ENCODE measurements around the gene SAFB.
"Not testable (repeated sequence)": the region's sequence is repeated elsewhere in the genome, so short reads cannot be mapped to it uniquely, and the experiment has no call there.

The SAFB gene

DNA sequence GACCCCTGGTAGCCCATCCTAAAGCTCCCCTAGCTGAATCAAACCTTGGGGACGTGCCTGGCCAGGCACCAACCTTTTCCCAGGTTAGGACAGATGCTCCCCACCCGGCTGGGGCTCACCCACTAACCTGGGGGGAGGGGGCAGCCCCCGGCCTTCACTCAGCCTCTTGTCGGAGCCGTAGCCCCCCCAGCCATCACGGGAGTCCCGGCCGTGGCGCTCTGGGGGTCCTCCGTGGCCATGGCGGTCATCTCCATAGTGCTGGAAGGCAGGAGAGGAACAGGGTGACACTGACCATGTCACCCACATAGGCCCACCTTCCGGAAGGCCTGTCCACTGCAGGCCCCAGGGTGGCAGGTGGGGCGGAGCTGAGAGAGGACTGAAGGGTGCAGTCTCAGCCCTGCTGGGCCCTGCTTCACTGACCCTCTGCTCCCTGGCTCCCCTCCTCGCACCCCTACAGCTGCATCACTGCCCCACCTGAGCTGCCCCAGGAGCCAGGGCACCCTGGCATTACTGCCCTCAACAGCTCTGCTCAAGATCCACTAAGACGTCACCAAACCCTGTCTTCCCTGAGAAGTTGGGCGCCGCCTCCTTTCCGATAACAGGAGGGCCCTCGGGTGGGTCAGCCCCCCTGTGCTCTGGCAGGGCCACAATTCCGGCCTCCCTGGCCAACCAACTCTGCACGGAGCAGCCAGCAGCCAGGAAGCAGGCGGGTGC, 32.6 kb upstream of the SAFB start:
- TF ChIP-seq ZNF274 (IDR thresholded peaks at IDR 0.05; ENCODE audit: low read depth, low read length): no peak
- H3K4me3 ChIP-seq (ENCODE audit: low read length): no peak overlapping the region

DNA sequence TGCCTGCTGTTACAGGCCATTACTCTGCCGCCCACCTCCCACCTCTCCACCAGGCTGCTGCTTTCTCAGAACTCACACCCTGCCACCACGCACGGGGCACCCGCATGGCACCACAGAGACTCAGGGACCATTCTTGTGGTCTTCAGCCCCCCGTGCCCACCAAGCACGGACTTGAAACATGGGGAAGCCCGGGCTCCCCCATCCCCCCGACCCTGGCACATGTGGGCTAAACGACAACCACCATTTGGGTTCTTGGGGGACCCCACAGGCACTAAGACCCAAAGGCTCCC, 32.1 kb upstream of the SAFB start:
- H3K4me3 ChIP-seq (ENCODE audit: low read length): no peak overlapping the region

DNA sequence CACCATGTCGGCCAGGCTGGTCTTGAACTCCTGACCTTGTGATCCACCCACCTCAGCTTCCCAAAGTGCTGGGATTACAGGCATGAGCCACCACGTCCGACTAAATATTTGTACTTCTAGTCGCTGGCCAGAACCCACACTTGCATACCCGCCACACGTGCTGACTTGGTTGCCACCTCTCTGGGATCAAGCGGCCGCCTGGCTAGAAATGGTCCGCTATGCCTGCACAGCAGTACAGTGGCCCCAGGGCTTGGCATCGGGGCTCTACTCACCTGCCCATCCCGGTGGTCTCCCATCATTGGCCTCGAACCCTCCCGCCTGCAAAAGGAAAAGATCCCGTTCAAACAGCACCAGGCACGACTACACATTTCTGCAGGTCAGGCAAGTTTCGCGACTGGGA, 31.4 kb upstream of the SAFB start:
- H3K4me3 ChIP-seq (ENCODE audit: low read length): no peak overlapping the region
- no peak for TF ChIP-seq ZNF274 (IDR thresholded peaks at IDR 0.05; ENCODE audit: low read depth, low read length)

More for the DNA sequence above, 32.1 kb upstream of the SAFB start:
- TF ChIP-seq ZNF274 (IDR thresholded peaks at IDR 0.05; ENCODE audit: low read depth, low read length): no peak

DNA sequence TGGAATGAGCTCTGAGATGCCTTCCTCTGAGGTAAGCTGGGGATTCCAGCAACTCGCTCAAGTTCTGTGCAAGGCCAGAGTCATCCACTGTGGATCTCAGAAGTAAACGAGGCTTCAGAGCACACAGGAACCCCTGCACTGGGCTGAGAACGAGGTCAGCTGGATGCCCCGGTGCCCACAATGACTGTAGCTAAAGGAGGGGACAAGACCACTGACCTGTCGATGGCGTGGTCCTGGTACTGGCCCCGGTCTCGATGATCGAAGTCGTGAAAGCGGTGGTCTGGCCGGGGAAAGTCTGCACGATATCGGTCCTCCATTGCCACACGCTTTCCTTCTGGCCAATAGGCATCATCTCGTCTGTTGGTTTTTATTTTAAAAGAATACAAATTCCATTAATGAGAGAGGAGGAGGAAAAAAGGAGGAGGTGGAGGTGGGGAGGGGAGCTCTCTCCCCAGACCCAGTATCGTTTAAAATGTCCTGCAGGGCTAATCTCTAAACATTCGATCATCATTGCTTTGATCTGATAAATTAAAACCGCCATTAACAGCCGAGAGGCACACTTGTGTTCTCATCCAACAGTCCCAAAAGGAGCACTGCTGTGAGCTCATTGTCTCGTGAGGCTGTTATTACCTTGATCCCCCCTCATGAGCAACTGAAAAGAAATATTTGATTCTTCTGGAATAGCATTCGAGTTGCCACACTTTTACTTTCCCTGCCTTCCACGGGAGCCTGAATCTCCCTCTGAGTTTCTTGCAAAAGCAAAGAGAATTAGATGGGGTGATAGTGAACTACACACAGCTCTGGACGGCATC, 30.1 kb upstream of the SAFB start:
- TF ChIP-seq ZNF274 (IDR thresholded peaks at IDR 0.05; ENCODE audit: low read depth, low read length): no peak
- H3K4me3 ChIP-seq (ENCODE audit: low read length): no peak overlapping the region

DNA sequence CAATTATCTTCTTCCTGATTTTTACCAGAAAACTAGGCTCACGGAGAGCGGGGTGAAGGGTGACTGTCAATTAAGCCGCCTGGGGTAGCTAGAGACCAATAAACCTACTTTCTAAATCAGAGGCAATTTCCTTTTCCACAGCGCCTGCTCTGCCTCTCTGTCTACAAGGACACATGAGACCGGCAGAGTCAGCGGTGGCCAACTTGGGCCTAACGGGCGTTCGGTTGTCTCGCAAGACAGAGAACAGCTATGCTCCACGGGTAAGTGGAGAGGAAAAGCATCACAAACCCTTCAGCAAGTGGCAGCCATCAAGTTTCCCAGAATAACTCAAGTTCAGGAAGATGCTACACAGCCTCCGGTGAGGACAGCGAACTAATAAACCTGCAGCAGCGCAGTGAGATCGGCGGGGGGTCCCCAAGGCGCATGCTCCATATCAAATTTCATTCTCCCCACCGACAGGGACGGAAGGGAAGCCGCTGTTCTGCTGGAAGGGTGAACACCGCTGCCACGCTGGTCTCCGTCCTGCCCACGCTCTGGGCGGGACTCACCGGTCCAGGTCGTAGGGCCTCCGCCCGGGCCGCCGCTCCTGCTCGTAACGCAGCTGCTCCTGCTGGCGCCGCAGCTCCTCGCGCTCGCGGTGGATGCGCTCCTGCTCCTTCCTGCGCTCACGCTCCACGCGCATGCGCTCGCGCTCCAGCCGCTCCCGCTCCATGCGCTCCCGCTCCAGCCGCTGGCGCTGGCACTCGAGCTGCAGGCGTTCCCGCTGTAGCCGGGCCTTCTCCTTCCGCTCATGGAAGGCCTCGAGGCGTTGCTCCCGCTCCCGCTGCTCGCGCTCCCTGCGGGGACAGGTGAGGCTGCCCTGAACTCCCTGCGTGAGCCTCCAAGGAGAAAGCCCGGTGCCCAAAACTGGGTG, 29.3 kb upstream of the SAFB start:
- TF ChIP-seq ZNF274 (IDR thresholded peaks at IDR 0.05; ENCODE audit: low read depth, low read length): no peak
- H3K4me3 ChIP-seq (ENCODE audit: low read length): no peak overlapping the region

DNA sequence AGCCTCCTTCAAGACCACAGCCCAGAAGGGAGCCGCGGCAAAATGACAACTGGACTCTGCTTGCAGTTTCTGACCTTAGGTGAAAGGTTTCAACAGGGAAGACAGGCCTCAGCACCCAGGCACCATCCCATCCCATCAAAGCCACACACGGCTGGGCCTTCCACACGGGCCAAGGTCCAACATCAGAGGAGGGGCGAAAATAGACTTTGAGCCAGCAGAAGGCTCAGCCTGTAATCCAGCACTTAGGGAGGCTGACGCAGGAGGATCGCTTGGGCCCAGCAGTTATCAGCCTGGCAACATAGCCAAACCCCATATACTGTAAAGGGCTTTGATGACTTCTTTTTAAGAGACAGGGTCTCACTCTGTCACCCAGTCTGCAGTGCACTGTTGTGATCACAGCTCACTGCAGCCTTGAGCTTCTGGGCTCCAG, 28.3 kb upstream of the SAFB start:
- TF ChIP-seq ZNF274 (IDR thresholded peaks at IDR 0.05; ENCODE audit: low read depth, low read length): no peak
- H3K4me3 ChIP-seq (ENCODE audit: low read length): no peak overlapping the region

DNA sequence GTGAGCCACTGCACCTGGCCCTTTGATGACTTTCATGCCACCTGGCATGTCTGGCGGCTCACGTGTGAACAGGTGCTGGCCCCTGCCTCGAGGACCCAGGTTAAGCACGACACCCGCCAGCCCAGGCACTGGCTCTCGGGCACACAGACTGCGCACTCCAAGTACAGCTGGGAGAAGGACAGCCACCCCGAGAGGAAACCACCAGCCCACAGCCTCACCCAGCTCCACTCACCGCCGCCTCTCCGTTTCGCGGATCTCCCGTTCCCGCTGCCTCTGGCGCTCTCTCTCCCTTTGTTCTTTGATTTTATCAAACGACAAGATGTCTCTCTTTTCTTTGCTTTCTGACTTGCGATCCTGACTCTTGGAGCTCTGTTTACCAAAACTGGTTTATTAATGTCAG, 27.8 kb upstream of the SAFB start:
- no peak for TF ChIP-seq ZNF274 (IDR thresholded peaks at IDR 0.05; ENCODE audit: low read depth, low read length)
- no peak overlapping the region for H3K4me3 ChIP-seq (ENCODE audit: low read length)

DNA sequence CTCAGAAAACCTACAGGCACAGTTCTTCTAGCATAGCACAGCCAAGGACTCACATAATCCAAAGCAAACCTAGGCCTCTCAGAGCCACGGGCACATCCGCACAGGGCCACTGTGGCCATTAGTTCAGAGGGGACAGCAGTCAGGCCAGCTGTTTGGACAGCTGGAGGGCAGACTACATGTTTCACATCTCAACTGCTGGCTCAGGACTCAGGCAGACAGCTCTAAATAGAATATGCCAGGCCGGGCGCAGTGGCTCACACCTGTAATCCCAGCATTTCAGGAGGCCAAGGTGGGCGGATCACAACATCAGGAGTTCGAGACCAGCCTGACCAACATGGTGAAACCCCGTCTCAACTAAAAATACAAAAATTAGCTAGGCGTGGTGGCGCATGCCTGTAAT, 27.1 kb upstream of the SAFB start:
- no peak overlapping the region for H3K4me3 ChIP-seq (ENCODE audit: low read length)
- no peak for TF ChIP-seq ZNF274 (IDR thresholded peaks at IDR 0.05; ENCODE audit: low read depth, low read length)

DNA sequence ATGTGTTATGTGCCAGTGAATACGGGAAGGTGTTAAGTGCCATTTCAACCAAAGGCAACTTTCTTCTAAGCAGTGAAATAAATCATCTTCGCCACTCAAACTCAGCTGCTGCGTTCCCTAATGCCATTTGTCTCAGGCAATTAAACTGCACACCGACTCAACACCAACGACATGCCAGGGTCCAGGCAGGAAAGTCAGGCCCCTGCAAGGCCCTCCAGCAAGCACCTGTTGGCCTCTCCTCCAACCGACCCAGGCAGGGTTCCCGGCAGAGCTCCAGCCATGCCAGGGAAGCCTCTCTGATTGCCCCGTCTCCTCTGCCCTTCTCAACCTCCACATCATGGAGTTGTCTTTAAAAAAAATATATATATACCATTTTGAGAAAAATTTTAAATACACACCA, 22.1 kb upstream of the SAFB start:
- H3K4me3 ChIP-seq (ENCODE audit: low read length): no peak overlapping the region
- TF ChIP-seq ZNF274 (IDR thresholded peaks at IDR 0.05; ENCODE audit: low read depth, low read length): no peak

DNA sequence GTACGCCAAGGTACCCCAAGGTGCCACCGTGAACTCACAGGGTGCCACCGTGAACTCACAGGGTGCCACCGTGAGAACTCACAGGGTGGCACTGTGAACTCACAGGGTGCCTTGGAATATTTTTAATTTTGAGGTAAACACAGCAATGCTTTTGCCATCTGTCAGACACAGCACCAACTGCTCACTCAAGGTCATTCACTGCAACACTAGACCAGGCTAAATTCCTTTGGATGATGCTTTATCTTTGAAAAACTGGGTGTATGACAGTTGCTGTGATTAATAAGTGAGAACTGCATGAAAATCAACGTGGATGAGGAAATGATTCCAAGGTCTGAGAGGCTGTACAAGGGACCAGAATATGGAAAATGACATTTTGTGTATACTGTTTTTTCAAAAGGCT, 19.3 kb upstream of the SAFB start:
- no peak overlapping the region for H3K4me3 ChIP-seq (ENCODE audit: low read length)
- TF ChIP-seq ZNF274 (IDR thresholded peaks at IDR 0.05; ENCODE audit: low read depth, low read length): no peak

DNA sequence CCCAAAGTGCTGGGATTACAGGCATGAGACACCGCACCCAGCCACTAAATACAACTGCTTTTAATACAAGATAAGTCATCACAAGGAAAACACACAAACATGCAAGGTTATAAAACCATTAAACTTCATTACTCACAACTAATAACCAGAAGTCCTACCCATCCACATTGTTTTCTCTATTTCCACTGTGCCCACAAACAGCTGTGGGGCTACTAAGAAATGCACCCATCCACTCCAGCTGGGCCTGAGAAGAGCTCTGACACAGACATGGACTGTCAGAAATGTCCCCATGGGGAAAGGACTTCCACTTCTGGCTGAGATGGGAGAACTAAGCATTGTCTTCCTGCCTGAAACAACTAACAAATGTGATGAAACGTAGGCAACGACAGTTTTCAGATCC, 17.5 kb upstream of the SAFB start:
- no peak overlapping the region for H3K4me3 ChIP-seq (ENCODE audit: low read length)
- TF ChIP-seq ZNF274 (IDR thresholded peaks at IDR 0.05; ENCODE audit: low read depth, low read length): no peak

DNA sequence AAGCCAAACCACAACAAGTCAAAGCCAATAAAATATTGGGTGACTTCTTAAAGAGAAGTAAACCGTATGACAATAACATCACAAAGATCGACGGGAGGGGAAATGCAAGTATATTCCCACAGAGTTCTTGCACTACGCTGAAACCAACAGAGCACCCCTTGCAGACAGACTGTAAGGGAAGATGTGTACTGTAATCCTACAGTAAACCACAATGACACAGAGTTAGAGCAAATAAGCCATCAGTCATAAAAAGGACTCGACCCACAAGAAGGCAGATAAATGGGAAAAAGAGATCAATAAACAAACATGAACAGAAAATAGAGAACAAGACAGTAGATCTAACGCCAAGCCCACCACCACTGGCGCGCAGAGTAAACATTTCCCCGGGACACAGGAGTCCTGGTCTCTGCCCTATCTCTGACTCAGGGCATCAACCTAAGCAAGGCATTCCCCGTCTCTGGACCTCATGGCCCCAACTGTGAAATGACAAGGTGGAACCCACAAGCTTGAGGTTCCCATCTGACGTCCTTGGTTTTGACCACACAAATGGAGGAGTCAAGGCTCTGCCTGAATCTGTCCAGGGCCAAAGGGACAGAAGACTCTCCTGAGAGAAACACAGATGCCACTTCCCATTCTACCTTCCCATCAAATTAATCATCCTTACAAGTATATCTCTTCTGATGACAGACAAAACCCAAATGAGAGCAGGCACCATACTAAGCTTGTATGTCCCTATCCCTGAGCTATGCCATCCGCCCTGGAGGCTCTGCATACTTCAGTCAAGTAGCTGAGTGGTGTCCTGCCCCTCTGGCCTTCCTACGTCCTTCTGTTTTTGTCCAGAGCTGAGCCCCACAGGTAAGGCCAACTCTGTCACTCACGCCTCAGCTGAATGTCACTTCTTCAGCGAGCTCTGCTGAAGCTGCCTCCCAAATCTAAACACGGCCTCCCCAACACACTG, 15.3 kb upstream of the SAFB start:
- TF ChIP-seq ZNF274 (IDR thresholded peaks at IDR 0.05; ENCODE audit: low read depth, low read length): no peak
- H3K4me3 ChIP-seq (ENCODE audit: low read length): no peak overlapping the region

DNA sequence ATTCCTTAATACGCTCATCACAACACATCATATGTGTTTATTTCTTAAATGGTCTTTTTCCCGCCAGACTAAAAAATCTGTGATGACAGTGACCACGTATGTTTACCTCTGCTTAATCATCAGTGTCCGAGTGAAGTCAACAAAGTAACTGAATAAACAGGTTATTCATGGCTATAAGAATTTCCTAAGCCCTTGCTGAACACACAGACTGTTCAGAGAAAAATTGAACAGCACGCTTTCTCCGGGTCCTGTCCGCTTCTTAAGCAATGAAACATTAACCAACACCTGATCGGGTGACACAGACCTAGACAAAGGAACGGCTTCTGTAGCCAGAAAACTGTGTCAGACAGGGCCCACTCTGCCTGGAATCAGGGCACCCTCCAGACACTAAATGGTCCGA, 14.6 kb upstream of the SAFB start:
- TF ChIP-seq ZNF274 (IDR thresholded peaks at IDR 0.05; ENCODE audit: low read depth, low read length): no peak
- H3K4me3 ChIP-seq (ENCODE audit: low read length): no peak overlapping the region

DNA sequence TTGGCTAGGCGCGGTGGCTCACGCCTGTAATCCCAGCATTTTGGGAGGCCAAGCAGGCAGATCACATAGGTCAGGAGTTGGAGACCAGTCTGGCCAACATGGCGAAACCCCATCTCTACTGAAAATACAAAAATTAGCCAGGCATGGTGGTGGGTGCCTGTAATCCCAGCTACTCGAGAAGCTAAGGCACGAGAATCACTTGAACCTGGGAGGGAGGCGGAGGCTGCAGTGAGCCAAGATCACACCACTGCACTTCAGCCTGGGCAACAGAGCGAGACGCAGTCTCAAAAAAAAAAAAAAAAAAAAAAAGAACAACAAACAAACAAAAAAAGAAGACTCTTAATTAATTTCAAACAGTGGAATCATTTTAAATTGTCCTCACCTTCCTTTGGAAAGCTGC, 14.1 kb upstream of the SAFB start:
- H3K4me3 ChIP-seq (ENCODE audit: low read length): not testable (repeated sequence)

All from GM08714 (cell line).